ENCODE results near the gene ZNF770.

- TF ChIP-seq, protein P1, sequence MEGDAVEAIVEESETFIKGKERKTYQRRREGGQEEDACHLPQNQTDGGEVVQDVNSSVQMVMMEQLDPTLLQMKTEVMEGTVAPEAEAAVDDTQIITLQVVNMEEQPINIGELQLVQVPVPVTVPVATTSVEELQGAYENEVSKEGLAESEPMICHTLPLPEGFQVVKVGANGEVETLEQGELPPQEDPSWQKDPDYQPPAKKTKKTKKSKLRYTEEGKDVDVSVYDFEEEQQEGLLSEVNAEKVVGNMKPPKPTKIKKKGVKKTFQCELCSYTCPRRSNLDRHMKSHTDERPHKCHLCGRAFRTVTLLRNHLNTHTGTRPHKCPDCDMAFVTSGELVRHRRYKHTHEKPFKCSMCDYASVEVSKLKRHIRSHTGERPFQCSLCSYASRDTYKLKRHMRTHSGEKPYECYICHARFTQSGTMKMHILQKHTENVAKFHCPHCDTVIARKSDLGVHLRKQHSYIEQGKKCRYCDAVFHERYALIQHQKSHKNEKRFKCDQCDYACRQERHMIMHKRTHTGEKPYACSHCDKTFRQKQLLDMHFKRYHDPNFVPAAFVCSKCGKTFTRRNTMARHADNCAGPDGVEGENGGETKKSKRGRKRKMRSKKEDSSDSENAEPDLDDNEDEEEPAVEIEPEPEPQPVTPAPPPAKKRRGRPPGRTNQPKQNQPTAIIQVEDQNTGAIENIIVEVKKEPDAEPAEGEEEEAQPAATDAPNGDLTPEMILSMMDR (conservative IDR thresholded peaks at IDR 0.05; ENCODE audit: low read depth, low read length) = no peak
- TF ChIP-seq EZH2 (IDR thresholded peaks at IDR 0.05; ENCODE audit: low read length, unreplicated experiment) = no peak
These were observed 3.0 kb downstream of the ZNF770 start for GRCh38 chr15:34984889-34985630.

Measured in PC-3 (cell line).